Progenitor cell of endocrine pancreas (in vitro differentiated cells): Measurements from ENCODE around the gene RNU6-7. TPM values are rescaled to one million over a fixed set of nuclear protein-coding genes. Genes with fewer than 3 reads are reported as not detected.

Experiments used
- DNase-seq: peaks from one replicate; pipeline ENCODE4 v3.0.0; 2021; ENCODE audit warnings: low spot score; ENCODE audit not compliant: unreplicated experiment
- H3K27ac Mint-ChIP-seq: 2 replicates; pipeline ENCODE4 v1.8.0; 2021; ENCODE audit warnings: mild to moderate bottlenecking, moderate library complexity, mixed read lengths
- H3K27me3 Mint-ChIP-seq: 2 replicates; pipeline ENCODE4 v1.8.0; 2021; ENCODE audit warnings: mixed read lengths
- H3K36me3 Mint-ChIP-seq: 2 replicates; pipeline ENCODE4 v1.8.0; 2022; ENCODE audit warnings: mixed read lengths; ENCODE audit not compliant: insufficient read depth
- H3K4me1 Mint-ChIP-seq: 2 replicates; pipeline ENCODE4 v1.8.0; 2021; ENCODE audit warnings: low read depth, mixed read lengths
- H3K4me3 Mint-ChIP-seq: 2 replicates; pipeline ENCODE4 v1.8.0; 2021; ENCODE audit warnings: low read depth, mild to moderate bottlenecking, moderate library complexity, mixed read lengths
- H3K9me3 Mint-ChIP-seq: 2 replicates; pipeline ENCODE4 v1.8.0; 2021; ENCODE audit warnings: low read depth, mixed read lengths
- total RNA-seq: library from RNA; stranded (reverse); gene quantifications from 2 replicates; pipeline ENCODE4 v1.2.1, GENCODE V29; 2021
- TF ChIP-seq, protein P1 (sequence below): fragments of 200-600 bp; sonication (generic); IDR thresholded peaks from one replicate; pipeline ENCODE4 v1.5.0; 2021; ENCODE audit warnings: antibody characterized with exemption, mild to moderate bottlenecking; ENCODE audit not compliant: unreplicated experiment

The RNU6-7 gene
- total RNA-seq, 1 donor from 2014 or later: not detected

DNA sequence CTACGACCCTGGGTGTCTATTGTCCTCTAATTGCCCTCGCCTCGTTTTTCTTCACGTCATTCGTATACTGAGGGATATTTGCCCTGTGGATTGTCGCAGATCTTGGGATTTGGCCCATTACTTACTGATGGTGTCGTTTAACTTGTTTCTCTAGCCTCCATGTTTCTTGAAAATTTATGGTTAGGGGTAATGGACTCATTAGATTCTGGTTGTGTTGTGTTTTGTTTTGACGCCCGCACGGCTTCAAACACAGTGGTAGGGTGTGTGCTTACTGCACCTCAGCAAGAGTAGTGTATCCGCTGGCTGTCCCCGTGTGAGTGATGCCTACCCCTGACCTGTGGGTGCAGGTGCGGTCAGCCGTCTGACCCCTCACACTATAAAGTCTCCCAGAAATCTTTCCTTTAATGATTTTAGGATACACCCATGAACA, 2.1 kb downstream of the RNU6-7 start:
- Mint-ChIP-seq H3K36me3 (no peaks in the 10 kb centered on the region), H3K27ac (peak overlapping the region; percentile 100), H3K4me3 (peak overlapping the region; percentile 86), H3K4me1 (peaks cover 18% of the 10 kb centered on the region), H3K27me3 (no peaks in the 10 kb centered on the region), H3K9me3 (no peaks in the 10 kb centered on the region)
- no peak for DNase-seq
- TF ChIP-seq, protein P1, sequence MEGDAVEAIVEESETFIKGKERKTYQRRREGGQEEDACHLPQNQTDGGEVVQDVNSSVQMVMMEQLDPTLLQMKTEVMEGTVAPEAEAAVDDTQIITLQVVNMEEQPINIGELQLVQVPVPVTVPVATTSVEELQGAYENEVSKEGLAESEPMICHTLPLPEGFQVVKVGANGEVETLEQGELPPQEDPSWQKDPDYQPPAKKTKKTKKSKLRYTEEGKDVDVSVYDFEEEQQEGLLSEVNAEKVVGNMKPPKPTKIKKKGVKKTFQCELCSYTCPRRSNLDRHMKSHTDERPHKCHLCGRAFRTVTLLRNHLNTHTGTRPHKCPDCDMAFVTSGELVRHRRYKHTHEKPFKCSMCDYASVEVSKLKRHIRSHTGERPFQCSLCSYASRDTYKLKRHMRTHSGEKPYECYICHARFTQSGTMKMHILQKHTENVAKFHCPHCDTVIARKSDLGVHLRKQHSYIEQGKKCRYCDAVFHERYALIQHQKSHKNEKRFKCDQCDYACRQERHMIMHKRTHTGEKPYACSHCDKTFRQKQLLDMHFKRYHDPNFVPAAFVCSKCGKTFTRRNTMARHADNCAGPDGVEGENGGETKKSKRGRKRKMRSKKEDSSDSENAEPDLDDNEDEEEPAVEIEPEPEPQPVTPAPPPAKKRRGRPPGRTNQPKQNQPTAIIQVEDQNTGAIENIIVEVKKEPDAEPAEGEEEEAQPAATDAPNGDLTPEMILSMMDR: no peak

DNA sequence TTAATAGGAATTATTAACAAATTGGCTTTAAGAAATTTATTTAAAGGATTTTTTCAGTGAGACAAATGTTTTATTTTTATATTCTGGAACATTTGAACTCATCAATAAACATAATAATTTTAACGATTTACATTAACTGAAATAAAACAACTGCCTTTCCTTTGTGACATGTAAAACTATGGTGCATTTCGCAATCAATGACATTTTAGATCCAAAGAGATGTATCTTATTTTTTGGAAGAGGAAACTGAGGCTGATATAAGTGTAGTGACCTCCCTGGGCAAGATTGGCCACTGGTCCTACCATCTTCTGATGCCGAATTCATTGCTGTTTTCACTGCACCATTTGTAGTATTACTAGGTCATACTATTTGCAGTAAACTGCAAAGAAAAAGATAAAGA, 3.7 kb downstream of the RNU6-7 start:
- TF ChIP-seq, protein P1: no peak
- H3K4me1 Mint-ChIP-seq: peaks cover 16% of the 10 kb centered on the region
- H3K27ac Mint-ChIP-seq: no peak overlapping the region
- H3K27me3 Mint-ChIP-seq: no peaks in the 10 kb centered on the region
- H3K36me3 Mint-ChIP-seq: no peaks in the 10 kb centered on the region
- DNase-seq: no peak
- H3K4me3 Mint-ChIP-seq: no peak overlapping the region
- no peaks in the 10 kb centered on the region for H3K9me3 Mint-ChIP-seq

DNA sequence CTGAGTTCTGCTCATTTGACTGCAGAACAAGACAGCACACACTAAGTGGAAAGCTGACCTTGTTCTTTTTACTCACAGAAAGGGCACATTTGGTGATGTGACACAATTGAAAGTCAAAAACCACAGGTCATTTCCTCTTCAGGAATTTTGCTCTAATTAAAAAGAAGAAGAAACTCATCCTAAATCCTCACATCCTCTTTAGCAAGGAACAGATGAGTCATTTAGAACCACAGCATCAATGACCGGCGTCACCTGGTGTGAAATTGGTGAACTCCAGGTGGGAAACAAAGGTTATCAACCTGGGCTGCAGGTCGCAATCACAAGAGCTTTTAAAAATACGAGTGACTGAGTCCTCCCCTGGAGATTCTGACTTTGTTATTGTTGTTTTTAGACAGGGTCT, 4.1 kb downstream of the RNU6-7 start:
- Mint-ChIP-seq H3K36me3 (no peaks in the 10 kb centered on the region), H3K27ac (peak overlapping the region; percentile 69), H3K4me3 (no peak overlapping the region), H3K4me1 (peaks cover 14% of the 10 kb centered on the region), H3K27me3 (no peaks in the 10 kb centered on the region), H3K9me3 (no peaks in the 10 kb centered on the region)
- TF ChIP-seq, protein P1: no peak
- no peak for DNase-seq

GRCh38 chr14:32206552-32206951, 4.7 kb downstream of the RNU6-7 start:
- no peak overlapping the region for H3K4me3 Mint-ChIP-seq
- H3K9me3 Mint-ChIP-seq: no peaks in the 10 kb centered on the region
- H3K36me3 Mint-ChIP-seq: no peaks in the 10 kb centered on the region
- H3K27me3 Mint-ChIP-seq: no peaks in the 10 kb centered on the region
- DNase-seq: no peak
- H3K27ac Mint-ChIP-seq: peak overlapping the region; percentile 69
- TF ChIP-seq, protein P1: no peak
- peaks cover 14% of the 10 kb centered on the region for H3K4me1 Mint-ChIP-seq

GRCh38 chr14:32208490-32208889, 6.6 kb downstream of the RNU6-7 start:
- Mint-ChIP-seq H3K9me3 (no peaks in the 10 kb centered on the region), H3K4me3 (no peak overlapping the region), H3K27me3 (no peaks in the 10 kb centered on the region), H3K27ac (no peak overlapping the region), H3K4me1 (peaks cover 10% of the 10 kb centered on the region), H3K36me3 (no peaks in the 10 kb centered on the region)
- TF ChIP-seq, protein P1: no peak
- DNase-seq: no peak
